Lung (tissue), 12 donors: ENCODE data around the gene DHRSX. TPM values are rescaled to one million over a fixed set of nuclear protein-coding genes. Genes with fewer than 3 reads are reported as not detected.
"Not testable (repeated sequence)": the region's sequence is repeated elsewhere in the genome, so short reads cannot be mapped to it uniquely, and the experiment has no call there.

Experiments
- ATAC-seq: fragments of 200-7000 bp; cut with Tn5 transposase; one replicate; pipeline ENCODE4 v1.9.1; 2020; ENCODE audit warnings: moderate number of reproducible peaks; ENCODE audit not compliant: insufficient read depth, low FRiP score
- DNase-seq, 3 donors: peaks; one replicate each; pipeline ENCODE4 v3.0.0-alpha.2; 2013 to 2017
- H3K27ac ChIP-seq, 2 donors: one replicate each; pipeline ENCODE4 v1.5.1; 2013; ENCODE audit warnings: mild to moderate bottlenecking in 2 of 2, moderate library complexity in 2 of 2, control low read depth in 1 of 2, inconsistent platforms in 1 of 2, low read depth in 1 of 2, low read length in 1 of 2
- H3K27me3 ChIP-seq, 3 donors: one replicate each; pipeline ENCODE4 v1.5.1; 2013; ENCODE audit warnings: low read length in 2 of 3; ENCODE audit not compliant: control insufficient read depth in 3 of 3, insufficient read depth in 3 of 3
- H3K36me3 ChIP-seq, 4 donors: one replicate each; pipeline ENCODE4 v1.5.1; 2013; ENCODE audit warnings: low read length in 4 of 4, mild to moderate bottlenecking in 1 of 4, moderate library complexity in 1 of 4; ENCODE audit not compliant: control insufficient read depth in 4 of 4, insufficient read depth in 4 of 4
- H3K4me1 ChIP-seq, 5 donors: one replicate each; pipeline ENCODE4 v1.5.1; 2013; ENCODE audit warnings: low read length in 5 of 5, mild to moderate bottlenecking in 2 of 5, moderate library complexity in 1 of 5; ENCODE audit not compliant: control insufficient read depth in 5 of 5, insufficient read depth in 5 of 5
- H3K4me3 ChIP-seq: one replicate; pipeline ENCODE4 v1.5.1; 2013; ENCODE audit warnings: mild to moderate bottlenecking, control low read depth, moderate library complexity
- H3K9ac ChIP-seq, 2 donors: one replicate each; pipeline ENCODE4 v1.5.1; 2013; ENCODE audit warnings: low read length in 2 of 2, control low read depth in 1 of 2; ENCODE audit not compliant: insufficient read depth in 1 of 2
- H3K9me3 ChIP-seq, 4 donors: one replicate each; pipeline ENCODE4 v1.5.1; 2013; ENCODE audit warnings: low read length in 3 of 4, mild to moderate bottlenecking in 1 of 4, moderate library complexity in 1 of 4; ENCODE audit not compliant: control insufficient read depth in 4 of 4, insufficient read depth in 3 of 4
- CTCF ChIP-seq: IDR thresholded peaks from 2 replicates; pipeline ENCODE4 v1.5.1; 2012; ENCODE audit warnings: mild to moderate bottlenecking; ENCODE audit errors: control extremely low read depth, extremely low read depth
- WGBS, 2 donors: extraction: QIAGEN DNeasy Blood & Tissue Kit; methylation state at CpG; one replicate each; pipeline ENCODE4 v1.1.7; 2013; 5-methylcytosine and 5-hydroxymethylcytosine counted together
- polyA plus RNA-seq, 2 donors: library from polyadenylated mRNA; stranded (reverse); fragments of 200-250 nt; gene quantifications; one replicate each; pipeline ENCODE4 v1.2.1, GENCODE V29; 2013
- total RNA-seq, 2 donors: library from RNA; depleted of rRNA in 1 of 2; stranded (reverse); fragments of >200 nt in 1 of 2; gene quantifications; one replicate each; pipeline ENCODE4 v1.2.1, GENCODE V29; 2014 to 2021
- donor health status: control.
- donor health status: control.
- donor health status: Bipolar disorder and iron deficiency.
- donor health status: healthy.
- donor health status: DM: yes; HTN: yes; CAD: no.

The DHRSX gene
- total and polyA plus RNA-seq, 4 donors = 7.0 to 26.3 (median 18.9) TPM

GRCh38 chrX:2508648-2509335, 8.0 kb upstream of the DHRSX start:
- no peak overlapping the region for H3K9ac ChIP-seq
- no peak overlapping the region for H3K27ac ChIP-seq
- peaks cover 0 to 3% (median 0%) of the 10 kb centered on the region in 5 donors for H3K4me1 ChIP-seq
- H3K36me3 ChIP-seq = no peaks in the 10 kb centered on the region
- 88 to 91% methylated on average over 9 of the region's 9 CpGs for WGBS, 2 donors
- H3K27me3 ChIP-seq = no peaks in the 10 kb centered on the region
- H3K9me3 ChIP-seq = peaks cover 0 to 3% (median 0%) of the 10 kb centered on the region in 4 donors
- DNase-seq (no peak), ATAC-seq (no peak)
- no peak for TF ChIP-seq CTCF
- H3K4me3 ChIP-seq = no peak overlapping the region

- H3K9me3 ChIP-seq = peaks cover 0 to 3% (median 0%) of the 10 kb centered on the region in 4 donors
- H3K27ac ChIP-seq = no peak overlapping the region
- no peaks in the 10 kb centered on the region for H3K27me3 ChIP-seq
- ATAC-seq = no peak
- TF ChIP-seq CTCF = no peak
- no peak for DNase-seq
- no peak overlapping the region for H3K9ac ChIP-seq
- no peaks in the 10 kb centered on the region for H3K4me1 ChIP-seq
- 73 to 87% methylated on average over 8 of the region's 8 CpGs for WGBS, 2 donors
- H3K4me3 ChIP-seq = no peak overlapping the region
- H3K36me3 ChIP-seq = no peaks in the 10 kb centered on the region
These were observed 7.3 kb upstream of the DHRSX start for GRCh38 chrX:2507904-2508627.

- H3K27ac ChIP-seq = no peak overlapping the region
- H3K4me1 ChIP-seq = no peaks in the 10 kb centered on the region
- no peak for ATAC-seq
- H3K4me3 ChIP-seq = no peak overlapping the region
- peaks cover 0 to 3% (median 0%) of the 10 kb centered on the region in 4 donors for H3K9me3 ChIP-seq
- H3K9ac ChIP-seq = no peak overlapping the region
- H3K36me3 ChIP-seq = no peaks in the 10 kb centered on the region
- WGBS, 2 donors = 68 to 89% methylated on average over 3 of the region's 3 CpGs
- H3K27me3 ChIP-seq = no peaks in the 10 kb centered on the region
- TF ChIP-seq CTCF = no peak
- no peak for DNase-seq
These were observed 6.4 kb upstream of the DHRSX start for GRCh38 chrX:2507196-2507595.

- not testable (repeated sequence) for H3K9me3 ChIP-seq, H3K4me1 ChIP-seq, H3K36me3 ChIP-seq, H3K27ac ChIP-seq, H3K9ac ChIP-seq, H3K4me3 ChIP-seq, ATAC-seq, H3K27me3 ChIP-seq, DNase-seq
- WGBS, 2 donors = 91 to 92% methylated on average over 8 of the region's 8 CpGs
These were observed 4.6 kb upstream of the DHRSX start for GRCh38 chrX:2505341-2505740.
